Activated CD8-positive, alpha-beta memory T cell treated with anti-CD3 and anti-CD28 coated beads, Interleukin-2, amount 50 U/mL, for 4 hours (primary cell): ENCODE measurements around the gene CUL3.
A peak's percentile ranks its signal among the peaks of the same experiment; 100 is the strongest.
"Not testable (repeated sequence)": the region's sequence is repeated elsewhere in the genome, so short reads cannot be mapped to it uniquely, and the experiment has no call there.

Source experiments
- DNase-seq: peaks from one replicate; pipeline ENCODE4 v3.0.0-alpha.2; 2020

Gene CUL3

DNA sequence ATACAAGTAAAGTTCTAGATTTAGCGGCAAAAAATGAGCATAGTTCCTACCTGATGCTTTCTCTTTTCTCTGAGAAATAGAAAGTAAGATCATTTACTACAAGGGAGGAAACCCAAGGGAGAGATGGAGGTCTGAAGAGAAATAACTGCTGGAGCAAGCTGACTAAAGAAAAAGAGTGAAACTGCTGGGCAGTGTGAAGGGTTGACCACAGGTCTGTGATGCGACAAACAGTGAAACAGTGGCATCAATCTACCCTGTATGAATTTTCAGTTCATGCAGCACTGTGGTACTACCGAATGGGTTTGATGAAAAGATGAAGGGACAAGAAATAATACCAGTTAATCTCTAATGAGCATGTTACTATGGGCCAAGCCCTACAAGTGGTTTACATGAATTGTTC lies 52.2 kb downstream of the CUL3 start:
- DNase-seq = no peak

DNA sequence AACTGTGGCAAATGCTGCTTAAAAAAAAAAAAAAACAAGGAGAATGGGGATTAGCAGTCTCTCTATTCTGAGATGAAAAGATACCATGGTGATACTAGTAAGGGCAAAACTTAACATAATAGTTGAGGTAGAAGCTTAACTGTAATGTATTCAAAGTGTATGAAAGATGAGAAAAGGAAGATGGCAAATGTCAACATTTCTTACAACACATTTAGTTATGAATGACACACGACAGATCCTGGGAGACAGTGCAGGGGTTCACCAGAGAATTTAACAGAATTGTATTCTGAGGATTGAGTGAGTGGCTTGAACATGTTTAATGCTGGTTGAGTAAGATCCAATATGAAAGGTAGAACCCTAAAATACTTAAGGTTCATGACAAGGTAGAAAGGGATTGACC lies 52.7 kb downstream of the CUL3 start:
- DNase-seq = no peak

- no peak for DNase-seq
Observed at GRCh38 chr2:224528171-224528570, 57.0 kb downstream of the CUL3 start.

DNA sequence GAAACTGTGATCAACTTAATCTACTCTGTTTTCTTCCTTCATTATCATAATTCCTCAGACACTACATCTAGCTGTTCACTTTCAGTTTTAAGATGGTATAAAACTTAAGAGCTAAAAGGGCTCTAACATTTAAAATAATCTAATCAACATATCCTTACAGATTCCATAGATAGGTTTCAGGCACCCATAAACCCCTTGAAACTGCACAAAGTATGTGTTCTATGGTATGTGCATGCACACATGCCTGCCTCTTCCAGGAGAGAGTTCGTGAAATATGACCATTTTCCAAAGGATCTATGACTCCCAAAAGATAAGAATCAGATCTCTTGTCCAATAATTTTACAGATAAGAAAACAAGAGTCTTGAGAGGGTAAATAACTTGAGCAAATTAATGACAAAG lies 59.4 kb downstream of the CUL3 start:
- DNase-seq = no peak

DNA sequence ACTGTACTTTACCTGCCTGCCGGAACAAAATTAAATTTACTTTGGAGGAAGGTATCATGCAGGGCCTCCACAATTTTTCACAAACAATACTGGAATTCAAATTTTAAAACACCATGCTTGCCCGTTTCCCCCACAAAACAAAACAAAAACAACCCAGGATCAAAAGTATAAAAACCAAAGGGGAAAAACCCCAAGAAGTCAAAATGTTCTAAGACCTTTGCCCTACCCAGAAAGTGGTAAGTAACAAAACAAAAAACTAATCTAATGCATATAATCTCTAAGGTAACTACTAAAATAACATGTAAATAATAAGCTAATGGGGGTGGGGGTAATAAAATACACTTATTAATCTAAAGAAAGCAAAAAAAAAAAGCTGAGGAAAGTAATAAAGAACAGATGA lies 60.5 kb downstream of the CUL3 start:
- no peak for DNase-seq

- no peak for DNase-seq
Observed at GRCh38 chr2:224523626-224524577, 61.3 kb downstream of the CUL3 start.

DNA sequence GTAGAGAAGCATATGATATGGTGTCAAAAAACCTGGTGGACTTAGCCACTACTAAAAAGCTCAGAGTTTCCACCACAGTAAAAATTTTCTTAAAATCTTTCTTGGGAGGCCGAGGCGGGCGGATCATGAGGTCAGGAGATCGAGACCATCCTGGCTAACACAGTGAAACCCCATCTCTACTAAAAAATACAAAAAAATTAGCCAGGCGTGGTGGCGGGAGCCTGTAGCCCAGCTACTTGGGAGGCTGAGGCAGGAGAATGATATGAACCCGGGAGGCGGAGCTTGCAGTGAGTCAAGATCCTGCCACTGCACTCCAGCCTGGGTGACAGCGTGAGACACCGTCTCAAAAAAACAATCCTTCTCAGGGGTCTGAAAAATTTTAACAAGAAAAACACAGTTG lies 62.7 kb downstream of the CUL3 start:
- DNase-seq = not testable (repeated sequence)

DNA sequence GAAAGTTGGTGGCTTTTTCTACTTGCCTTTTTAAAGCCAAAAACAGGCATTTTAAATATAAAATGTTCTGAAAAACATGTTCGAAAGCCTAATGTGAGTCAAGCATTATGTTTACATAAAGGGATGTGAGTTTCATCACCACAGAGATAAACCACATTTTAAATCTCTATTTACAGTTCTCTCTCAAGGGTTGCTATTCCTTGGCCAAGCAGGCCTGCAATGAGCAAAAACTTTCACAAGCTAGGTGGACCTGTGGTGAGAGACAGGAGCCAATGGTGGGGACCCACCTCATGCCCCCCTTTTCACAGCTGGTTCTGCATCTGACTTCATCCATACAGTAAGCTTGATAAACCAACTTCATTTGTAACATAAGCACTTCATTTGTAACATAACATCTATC lies 65.1 kb downstream of the CUL3 start:
- DNase-seq = peak; percentile 20

GRCh38 chr2:224518806-224519580 lies 66.2 kb downstream of the CUL3 start:
- no peak for DNase-seq

DNA sequence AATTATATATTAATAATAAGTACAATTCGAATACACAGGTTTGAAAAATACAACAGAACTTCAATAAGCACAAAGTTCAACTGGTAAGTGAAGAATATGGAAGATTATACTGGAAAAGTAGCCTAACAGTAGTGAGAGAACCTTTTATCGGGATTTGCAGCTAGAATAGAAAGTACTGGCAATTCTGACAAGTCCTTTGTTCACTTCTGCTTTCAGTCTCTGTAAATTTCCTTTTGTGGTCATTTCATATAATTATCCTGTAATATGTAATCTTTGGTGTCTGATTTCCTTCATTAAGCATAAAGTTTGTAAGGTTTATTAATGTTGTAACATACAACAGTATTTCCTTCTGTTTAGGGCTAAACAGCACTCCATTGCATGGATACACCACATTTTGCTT lies 67.2 kb downstream of the CUL3 start:
- DNase-seq = no peak

DNA sequence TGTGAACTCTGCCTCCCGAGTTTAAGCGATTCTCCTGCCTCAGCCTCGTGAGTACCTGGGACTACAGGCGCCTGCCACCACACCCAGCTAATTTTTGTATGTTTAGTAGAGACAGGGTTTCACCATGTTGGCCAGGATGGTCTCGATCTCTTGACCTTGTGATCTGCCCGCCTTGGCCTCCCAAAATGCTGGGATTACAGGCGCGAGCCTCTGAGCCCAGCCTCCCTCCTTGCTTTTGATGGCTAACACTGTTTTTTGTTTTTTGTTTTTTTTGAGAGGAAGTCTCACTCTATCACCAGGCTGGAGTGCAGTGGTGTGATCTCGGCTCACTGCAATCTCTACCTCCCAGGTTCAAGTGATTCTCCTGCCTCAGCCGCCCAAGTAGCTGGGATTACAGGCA lies 68.8 kb downstream of the CUL3 start:
- DNase-seq = not testable (repeated sequence)

GRCh38 chr2:224513991-224514390 lies 71.2 kb downstream of the CUL3 start:
- DNase-seq = no peak

GRCh38 chr2:224507789-224508188 lies 77.4 kb downstream of the CUL3 start:
- no peak for DNase-seq

- no peak for DNase-seq
Observed at GRCh38 chr2:224506494-224506893, 78.7 kb downstream of the CUL3 start.

- DNase-seq = no peak
Observed at GRCh38 chr2:224498991-224499390, 86.2 kb downstream of the CUL3 start.

DNA sequence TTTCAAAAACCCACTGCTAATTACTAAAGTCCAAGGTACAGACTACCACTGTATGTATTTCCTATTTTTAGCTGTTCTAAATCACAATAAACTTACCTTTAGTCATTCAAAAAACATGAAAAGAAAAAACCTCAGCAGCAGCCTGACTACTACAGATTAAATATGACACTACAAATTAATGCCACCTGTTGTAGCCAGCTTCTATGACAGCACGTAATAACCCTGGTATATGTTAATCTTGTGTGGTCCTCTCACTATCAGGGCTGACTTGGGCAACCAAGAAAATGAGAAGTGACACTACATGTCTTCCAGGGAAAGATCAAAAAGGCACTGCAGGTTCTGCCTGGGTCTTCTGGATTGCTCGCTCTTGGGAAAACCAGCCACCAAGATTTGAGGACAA lies 92.6 kb downstream of the CUL3 start:
- no peak for DNase-seq

GRCh38 chr2:224487940-224488339 lies 97.2 kb downstream of the CUL3 start:
- not testable (repeated sequence) for DNase-seq

DNA sequence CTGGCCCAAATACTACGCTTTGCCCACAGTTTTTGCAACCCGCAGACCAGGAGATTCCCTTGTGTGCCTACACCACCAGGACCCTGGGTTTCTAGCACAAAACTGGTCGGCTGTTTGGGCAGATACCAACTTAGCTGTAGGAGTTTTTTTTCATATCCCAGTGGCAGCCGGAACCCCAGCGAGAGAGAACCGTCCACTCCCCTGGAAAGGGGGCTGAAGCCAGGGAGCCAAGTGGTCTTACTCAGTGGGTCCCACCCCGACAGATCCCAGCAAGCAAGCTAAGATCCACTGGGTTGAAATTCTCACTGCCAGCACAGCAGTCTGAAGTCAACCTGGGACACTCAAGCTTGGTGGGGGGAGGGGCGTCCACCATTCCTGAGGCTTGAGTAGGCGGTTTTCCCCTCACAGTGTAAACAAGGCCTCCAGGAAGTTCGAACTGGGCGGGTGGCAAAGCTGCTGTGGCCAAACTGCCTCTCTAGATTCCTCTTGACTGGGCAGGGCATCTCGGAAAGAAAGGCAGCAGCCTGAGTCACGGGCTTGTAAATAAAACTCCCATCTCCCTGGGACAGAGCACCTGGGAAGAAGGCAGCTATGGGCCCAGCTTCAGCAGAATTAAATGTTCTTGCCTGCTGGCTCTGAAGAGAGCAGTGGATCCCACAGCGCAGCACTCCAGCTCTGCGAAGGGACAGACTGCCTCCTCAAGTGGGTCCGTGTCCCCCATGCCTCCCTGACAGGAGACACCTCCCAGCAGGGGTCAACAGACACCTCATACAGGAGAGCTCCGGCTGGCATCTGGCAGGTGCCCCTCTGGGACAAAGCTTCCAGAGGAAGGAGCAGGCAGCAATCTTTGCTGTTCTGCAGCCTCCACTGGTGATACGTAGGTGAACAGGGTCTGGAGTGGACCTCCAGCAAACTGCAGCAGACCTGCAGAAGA lies 99.8 kb downstream of the CUL3 start:
- not testable (repeated sequence) for DNase-seq

GRCh38 chr2:224479826-224480225 lies 105.3 kb downstream of the CUL3 start:
- DNase-seq = no peak

- no peak for DNase-seq
Observed at GRCh38 chr2:224472827-224473226, 112.3 kb downstream of the CUL3 start.

DNA sequence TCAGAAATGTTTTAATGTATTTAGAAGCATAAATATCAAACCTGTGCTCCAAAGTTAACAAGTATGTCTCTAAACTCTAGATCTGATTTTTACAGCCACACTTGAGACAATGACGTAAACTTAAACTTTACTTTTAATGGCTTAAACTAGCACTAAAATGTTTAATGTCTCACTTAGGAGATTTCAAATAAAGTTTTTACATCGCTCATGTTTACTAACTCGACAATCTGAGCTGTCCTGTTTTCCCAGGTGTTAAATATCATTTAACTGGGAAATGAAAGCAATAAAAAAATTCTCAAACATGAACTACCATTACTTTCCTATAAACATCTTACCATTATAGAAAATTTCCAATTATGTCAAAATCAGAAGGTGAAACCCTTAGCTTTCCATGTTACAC lies 113.0 kb downstream of the CUL3 start:
- DNase-seq = no peak

- no peak for DNase-seq
Observed at GRCh38 chr2:224469374-224469964, 115.7 kb downstream of the CUL3 start.
